Skeletal muscle tissue (tissue), 4 donors: Measurements from ENCODE around the gene ZFP69. TPM values are rescaled to one million over a fixed set of nuclear protein-coding genes. Genes with fewer than 3 reads are reported as not detected.
"Not testable (repeated sequence)": the region's sequence is repeated elsewhere in the genome, so short reads cannot be mapped to it uniquely, and the experiment has no call there.

Source experiments
- H3K27ac ChIP-seq: one replicate; pipeline ENCODE4 v1.7.0; 2013; ENCODE audit warnings: mild to moderate bottlenecking, low read depth, low read length, inconsistent platforms
- H3K27me3 ChIP-seq, 3 donors: one replicate each; pipeline ENCODE4 v1.7.0; 2013; ENCODE audit warnings: low read length in 3 of 3; ENCODE audit not compliant: control insufficient read depth in 3 of 3, insufficient read depth in 3 of 3
- H3K36me3 ChIP-seq, 3 donors: one replicate each; pipeline ENCODE4 v1.7.0; 2013; ENCODE audit warnings: low read length in 3 of 3; ENCODE audit not compliant: control insufficient read depth in 3 of 3, insufficient read depth in 3 of 3
- H3K4me1 ChIP-seq, 3 donors: one replicate each; pipeline ENCODE4 v1.7.0; 2013; ENCODE audit warnings: low read length in 3 of 3, mild to moderate bottlenecking in 3 of 3; ENCODE audit not compliant: control insufficient read depth in 3 of 3, insufficient read depth in 3 of 3
- H3K4me3 ChIP-seq, 3 donors: one replicate each; pipeline ENCODE4 v1.7.0; 2013; ENCODE audit warnings: low read length in 3 of 3
- H3K9ac ChIP-seq, 3 donors: one replicate each; pipeline ENCODE4 v1.7.0; 2013; ENCODE audit warnings: low read length in 3 of 3, mild to moderate bottlenecking in 3 of 3, moderate library complexity in 2 of 3, low read depth in 1 of 3
- H3K9me3 ChIP-seq, 3 donors: one replicate each; pipeline ENCODE4 v1.7.0; 2013; ENCODE audit warnings: low read length in 3 of 3; ENCODE audit not compliant: control insufficient read depth in 3 of 3
- total RNA-seq: library from RNA; depleted of rRNA; stranded (reverse); fragments of >200 nt; gene quantifications from one replicate; pipeline ENCODE4 v1.2.3, GENCODE V29; 2014
- donor health status: Osteomylitis.

ZFP69 gene
- total RNA-seq, 1 donor from 2014 or later, result 3.7 TPM

- Histone ChIP-seq H3K36me3 (no peaks in the 10 kb centered on the region), H3K9me3 (no peaks in the 10 kb centered on the region), H3K9ac (no peak overlapping the region), H3K27ac (no peak overlapping the region), H3K27me3 (no peaks in the 10 kb centered on the region), H3K4me1 (peaks cover 7 to 16% (median 10%) of the 10 kb centered on the region in 3 donors), H3K4me3 (peak overlapping the region in 2 of 3 donors; percentile 43 to 88)
These were observed 25.9 kb upstream of the ZFP69 start for GRCh38 chr1:40451238-40451585.

DNA sequence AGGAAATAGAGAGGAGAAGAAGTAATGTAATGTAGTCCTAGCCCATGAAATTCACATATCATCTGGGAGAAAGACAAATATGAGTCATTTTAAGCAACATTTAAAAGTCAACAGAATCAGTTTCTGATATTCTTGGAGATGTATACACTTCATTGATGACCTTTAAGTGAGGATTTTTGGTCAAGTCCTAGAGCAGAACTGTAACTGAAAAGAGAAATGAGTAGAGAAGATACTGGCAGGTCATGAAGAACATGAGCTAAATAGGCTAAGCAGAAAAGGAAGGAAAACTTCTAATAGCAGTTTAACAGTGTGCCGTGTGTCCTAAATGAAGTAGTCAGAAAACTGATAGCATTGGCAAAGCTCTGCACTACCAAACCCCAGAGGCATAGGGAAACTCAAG lies 22.2 kb upstream of the ZFP69 start:
- Histone ChIP-seq H3K27ac (no peak overlapping the region), H3K9me3 (peaks cover 3 to 23% (median 6%) of the 10 kb centered on the region in 3 donors), H3K4me3 (peak overlapping the region in 1 of 3 donors; percentile 18), H3K4me1 (peaks cover 5 to 9% (median 7%) of the 10 kb centered on the region in 3 donors), H3K9ac (no peak overlapping the region), H3K27me3 (no peaks in the 10 kb centered on the region), H3K36me3 (peaks cover 4 to 13% (median 8%) of the 10 kb centered on the region in 3 donors)

DNA sequence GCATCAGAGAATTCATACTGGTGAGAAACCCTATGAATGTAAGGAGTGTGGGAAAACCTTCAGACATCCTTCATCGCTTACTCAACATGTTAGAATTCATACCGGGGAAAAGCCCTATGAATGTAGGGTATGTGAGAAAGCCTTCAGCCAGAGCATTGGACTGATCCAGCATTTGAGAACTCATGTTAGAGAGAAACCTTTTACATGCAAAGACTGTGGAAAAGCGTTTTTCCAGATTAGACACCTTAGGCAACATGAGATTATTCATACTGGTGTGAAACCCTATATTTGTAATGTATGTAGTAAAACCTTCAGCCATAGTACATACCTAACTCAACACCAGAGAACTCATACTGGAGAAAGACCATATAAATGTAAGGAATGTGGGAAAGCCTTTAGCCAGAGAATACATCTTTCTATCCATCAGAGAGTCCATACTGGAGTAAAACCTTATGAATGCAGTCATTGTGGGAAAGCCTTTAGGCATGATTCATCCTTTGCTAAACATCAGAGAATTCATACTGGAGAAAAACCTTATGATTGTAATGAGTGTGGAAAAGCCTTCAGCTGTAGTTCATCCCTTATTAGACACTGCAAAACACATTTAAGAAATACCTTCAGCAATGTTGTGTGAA lies 14.0 kb upstream of the ZFP69 start:
- peaks cover 0 to 20% (median 9%) of the 10 kb centered on the region in 3 donors for H3K36me3 ChIP-seq
- H3K4me3 ChIP-seq, result no peak overlapping the region
- H3K27me3 ChIP-seq, result no peaks in the 10 kb centered on the region
- no peak overlapping the region for H3K9ac ChIP-seq
- no peak overlapping the region for H3K27ac ChIP-seq
- no peaks in the 10 kb centered on the region for H3K4me1 ChIP-seq
- H3K9me3 ChIP-seq, result peaks cover 23 to 67% (median 30%) of the 10 kb centered on the region in 3 donors

GRCh38 chr1:40469327-40469726 lies 7.8 kb upstream of the ZFP69 start:
- Histone ChIP-seq H3K27ac (no peak overlapping the region), H3K4me3 (no peak overlapping the region), H3K9ac (no peak overlapping the region), H3K9me3 (peaks cover 12 to 48% (median 15%) of the 10 kb centered on the region in 3 donors), H3K27me3 (no peaks in the 10 kb centered on the region), H3K36me3 (peaks cover 0 to 5% (median 5%) of the 10 kb centered on the region in 3 donors), H3K4me1 (no peaks in the 10 kb centered on the region)

GRCh38 chr1:40475268-40475667 lies 1.8 kb upstream of the ZFP69 start:
- H3K9me3 ChIP-seq, result peaks cover 0 to 10% (median 8%) of the 10 kb centered on the region in 3 donors
- H3K27me3 ChIP-seq, result peaks cover 0 to 6% (median 0%) of the 10 kb centered on the region in 3 donors
- peaks cover 9 to 12% (median 11%) of the 10 kb centered on the region in 3 donors for H3K4me1 ChIP-seq
- H3K36me3 ChIP-seq, result peaks cover 0 to 2% (median 0%) of the 10 kb centered on the region in 3 donors
- H3K27ac ChIP-seq, result no peak overlapping the region
- no peak overlapping the region for H3K9ac ChIP-seq
- H3K4me3 ChIP-seq, result no peak overlapping the region

GRCh38 chr1:40477678-40478053 lies 576 bp downstream of the ZFP69 start:
- Histone ChIP-seq H3K9me3 (peaks cover 0 to 8% (median 7%) of the 10 kb centered on the region in 3 donors), H3K36me3 (peaks cover 0 to 8% (median 2%) of the 10 kb centered on the region in 3 donors), H3K4me3 (peak overlapping the region; percentile 72 to 83 (median 82)), H3K4me1 (peaks cover 9 to 12% (median 11%) of the 10 kb centered on the region in 3 donors), H3K27ac (no peak overlapping the region), H3K9ac (peak overlapping the region; percentile 59 to 76 (median 64)), H3K27me3 (peaks cover 0 to 6% (median 0%) of the 10 kb centered on the region in 3 donors)

- H3K4me3 ChIP-seq, result peak overlapping the region; percentile 72 to 83 (median 82)
- no peak overlapping the region for H3K9ac ChIP-seq
- peaks cover 9 to 12% (median 11%) of the 10 kb centered on the region in 3 donors for H3K4me1 ChIP-seq
- H3K9me3 ChIP-seq, result peaks cover 0 to 9% (median 2%) of the 10 kb centered on the region in 3 donors
- H3K36me3 ChIP-seq, result peaks cover 0 to 13% (median 2%) of the 10 kb centered on the region in 3 donors
- peaks cover 0 to 6% (median 0%) of the 10 kb centered on the region in 3 donors for H3K27me3 ChIP-seq
- no peak overlapping the region for H3K27ac ChIP-seq
These were observed 1.2 kb downstream of the ZFP69 start for GRCh38 chr1:40478276-40478675.

DNA sequence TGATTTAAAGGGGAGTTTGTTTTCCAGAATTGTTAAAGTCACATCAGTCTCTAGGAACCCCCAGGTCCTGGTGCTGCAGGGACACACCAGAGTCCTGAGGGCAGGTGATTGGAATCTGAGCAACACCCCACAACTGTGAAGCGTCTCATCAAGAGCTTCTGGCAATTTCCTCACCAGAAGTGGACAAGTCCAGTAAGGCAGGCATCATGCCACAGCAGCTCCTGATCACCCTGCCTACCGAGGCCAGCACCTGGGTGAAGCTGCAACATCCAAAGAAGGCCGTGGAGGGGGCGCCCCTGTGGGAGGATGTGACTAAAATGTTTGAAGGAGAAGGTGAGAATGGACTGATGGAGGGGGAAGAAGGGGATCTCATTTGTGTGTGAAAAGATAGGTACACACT lies 2.1 kb downstream of the ZFP69 start:
- H3K27ac ChIP-seq, result no peak overlapping the region
- H3K36me3 ChIP-seq, result peaks cover 0 to 13% (median 2%) of the 10 kb centered on the region in 3 donors
- H3K9ac ChIP-seq, result no peak overlapping the region
- no peak overlapping the region for H3K4me3 ChIP-seq
- peaks cover 9 to 12% (median 11%) of the 10 kb centered on the region in 3 donors for H3K4me1 ChIP-seq
- H3K27me3 ChIP-seq, result peaks cover 0 to 6% (median 0%) of the 10 kb centered on the region in 3 donors
- H3K9me3 ChIP-seq, result peaks cover 0 to 13% (median 0%) of the 10 kb centered on the region in 3 donors

GRCh38 chr1:40495315-40495903 lies 18.3 kb downstream of the ZFP69 start:
- peak overlapping the region in 1 of 3 donors; percentile 45 for H3K4me3 ChIP-seq
- H3K36me3 ChIP-seq, result peaks cover 18 to 47% (median 33%) of the 10 kb centered on the region in 3 donors
- H3K9me3 ChIP-seq, result peaks cover 15 to 28% (median 22%) of the 10 kb centered on the region in 3 donors

GRCh38 chr1:40502651-40503050 lies 25.6 kb downstream of the ZFP69 start:
- H3K4me3 ChIP-seq, H3K27me3 ChIP-seq, H3K4me1 ChIP-seq, H3K27ac ChIP-seq, H3K9ac ChIP-seq: not testable (repeated sequence)
- H3K36me3 ChIP-seq, result peaks cover 4 to 16% (median 7%) of the 10 kb centered on the region in 3 donors
- peaks cover 8 to 10% (median 8%) of the 10 kb centered on the region in 3 donors for H3K9me3 ChIP-seq

More at GRCh38 chr1:40495315-40495903, 18.3 kb downstream of the ZFP69 start:
- Histone ChIP-seq H3K27ac (no peak overlapping the region), H3K4me1 (no peaks in the 10 kb centered on the region), H3K27me3 (no peaks in the 10 kb centered on the region), H3K9ac (no peak overlapping the region)
